GM18951 (cell line): ENCODE measurements around the gene HPX.

Experiments
- POLR2A ChIP-seq: IDR thresholded peaks from 4 replicates; pipeline ENCODE4 v1.6.1; 2011; ENCODE audit warnings: mild to moderate bottlenecking; ENCODE audit not compliant: insufficient read length, insufficient read depth; ENCODE audit errors: extremely low read depth
- in situ Hi-C: fragments of 300-500 bp; cut with MboI; formaldehyde crosslinking; loops from one replicate; pipeline ENCODE4 v1.12.0; 2022; ENCODE audit warnings: low sequenced_read_pairs, mixed read lengths, inconsistent platforms; ENCODE audit not compliant: unreplicated experiment

The HPX gene

DNA sequence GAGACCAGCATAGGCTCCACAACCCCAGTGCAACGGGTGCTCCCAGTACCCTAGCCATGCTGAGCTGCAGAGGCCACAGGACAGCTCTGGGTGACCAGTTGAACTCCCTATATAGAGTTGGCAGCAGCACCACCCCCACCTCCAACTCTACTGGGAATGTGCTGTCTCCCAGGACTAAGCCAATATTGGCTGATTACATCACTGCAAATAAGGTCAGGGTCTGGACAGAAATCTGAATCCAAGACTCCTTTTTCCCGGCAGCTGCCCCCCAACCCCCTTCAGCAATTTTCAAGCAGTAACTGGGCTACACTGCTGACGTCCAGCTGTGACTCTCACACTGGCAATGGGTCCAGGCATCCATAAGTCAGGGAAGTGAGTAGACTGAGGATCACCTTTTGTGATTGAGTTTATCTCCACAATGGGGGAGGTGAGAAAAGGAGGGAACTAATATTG lies at the start of gene HPX:
HPX (minus strand) TSS at position 82 of the 453 bp plus-strand sequence; CDS start at position 58, 24 bp downstream.
- TF ChIP-seq POLR2A = no peak
- in situ Hi-C loops = no loop called here

- in situ Hi-C loops = no loop called here
- TF ChIP-seq POLR2A = no peak
Observed at GRCh38 chr11:6489306-6489705, 48.5 kb upstream of the HPX start.

GRCh38 chr11:6488821-6489220 lies 48.0 kb upstream of the HPX start:
- in situ Hi-C loops = no loop called here
- TF ChIP-seq POLR2A = no peak

- no peak for TF ChIP-seq POLR2A
- in situ Hi-C loops = no loop called here
Observed at GRCh38 chr11:6488342-6488741, 47.6 kb upstream of the HPX start.

DNA sequence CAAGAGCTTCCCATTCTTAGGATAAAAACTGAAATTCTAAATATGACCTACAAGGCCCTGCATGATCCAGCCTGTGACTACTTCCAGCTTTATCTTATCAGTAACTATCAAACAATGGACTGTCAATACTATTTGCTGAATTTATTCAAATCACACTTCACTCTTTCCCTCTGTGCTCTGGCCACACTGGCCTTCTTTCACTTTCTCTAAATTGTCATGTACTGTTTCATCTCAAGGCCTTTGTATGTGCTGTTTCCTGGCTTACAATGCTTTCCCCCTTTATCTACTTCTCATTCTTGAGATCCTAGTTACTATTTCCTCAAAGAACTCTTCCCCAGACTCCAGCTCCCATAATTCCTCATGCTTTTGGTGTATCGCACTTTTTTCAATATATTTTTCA lies 46.2 kb upstream of the HPX start:
- no peak for TF ChIP-seq POLR2A
- in situ Hi-C loops = no loop called here

DNA sequence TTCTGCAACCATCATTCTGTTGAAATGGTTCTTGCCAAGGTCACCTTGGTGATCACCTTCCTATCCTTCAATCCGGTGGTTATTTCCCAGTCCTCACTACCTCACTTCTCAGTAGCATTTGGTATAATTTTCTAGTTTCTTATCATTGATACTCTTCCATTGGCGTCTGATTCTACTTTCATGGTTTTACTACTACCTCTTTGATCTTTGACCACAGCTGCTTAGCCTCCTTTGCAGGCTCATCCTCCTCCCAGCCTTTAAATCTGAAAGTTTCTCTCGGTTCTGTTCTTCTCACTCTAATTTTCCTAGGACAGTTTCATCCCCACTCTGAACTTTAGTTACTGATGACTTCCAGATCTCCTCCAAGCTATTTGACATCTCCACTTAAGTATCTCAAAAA lies 45.5 kb upstream of the HPX start:
- TF ChIP-seq POLR2A = no peak
- in situ Hi-C loops = no loop called here

DNA sequence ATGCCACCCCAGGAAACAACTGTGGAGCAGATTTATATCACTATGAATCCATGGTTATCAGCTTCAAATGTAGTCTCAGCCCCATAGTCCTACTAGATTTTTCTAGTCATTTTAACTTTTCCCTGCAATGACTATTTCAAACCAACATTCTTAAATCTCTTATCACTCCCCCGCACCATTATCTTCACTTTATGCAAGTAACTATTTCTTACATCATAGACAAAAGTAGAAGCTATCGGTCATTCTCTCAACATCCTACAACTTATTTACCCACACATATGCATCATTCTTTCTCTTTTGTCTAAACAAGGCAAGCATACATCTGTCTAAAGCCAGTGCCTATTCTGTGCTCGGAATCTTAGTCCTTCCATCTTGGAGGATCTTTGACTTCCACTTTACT lies 44.9 kb upstream of the HPX start:
- no peak for TF ChIP-seq POLR2A
- in situ Hi-C loops = no loop called here

DNA sequence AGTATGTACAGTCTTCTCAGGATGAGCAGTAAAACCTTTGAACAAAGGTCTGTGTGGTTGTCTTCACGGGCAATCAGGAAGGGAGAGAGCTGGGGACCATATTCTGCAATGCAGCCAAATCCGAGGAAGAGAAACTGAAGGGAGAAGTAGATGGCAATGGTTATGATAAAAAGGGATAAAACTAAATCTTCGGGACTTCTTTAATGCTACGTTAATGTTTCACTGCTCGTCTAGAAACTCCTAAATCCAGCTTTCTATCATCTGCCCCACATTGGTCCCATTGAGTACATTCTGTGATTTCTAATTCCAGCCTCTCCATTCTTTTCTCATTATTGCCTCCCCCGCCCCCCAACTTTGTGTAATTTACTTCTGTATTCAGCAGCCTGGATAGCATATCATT lies 42.2 kb upstream of the HPX start:
- in situ Hi-C loops = no loop called here
- TF ChIP-seq POLR2A = no peak

DNA sequence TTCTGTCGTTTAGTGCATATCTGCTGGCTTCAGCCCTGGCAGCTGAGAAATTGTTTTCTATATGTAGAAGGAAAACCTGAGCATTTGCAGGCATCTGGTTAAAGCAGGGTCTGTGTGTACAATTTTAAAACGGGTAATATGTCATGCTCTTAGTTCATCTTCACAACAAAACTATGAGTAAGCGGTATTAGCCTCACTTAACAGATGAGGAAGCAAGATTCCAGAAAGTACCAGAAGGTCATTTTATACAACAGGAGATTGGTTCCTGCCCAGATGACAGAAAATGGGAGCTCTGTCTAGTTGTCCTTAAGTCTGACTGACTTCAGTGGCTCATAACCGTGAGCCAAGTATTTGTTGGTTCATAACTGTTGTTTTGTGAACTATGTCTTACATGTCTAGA lies 41.7 kb upstream of the HPX start:
- no peak for TF ChIP-seq POLR2A
- in situ Hi-C loops = no loop called here

- in situ Hi-C loops = no loop called here
- no peak for TF ChIP-seq POLR2A
Observed at GRCh38 chr11:6481924-6482275, 41.1 kb upstream of the HPX start.

GRCh38 chr11:6481012-6481923 lies 40.5 kb upstream of the HPX start, which contains the start of the genes ARFIP2 and TIMM10B:
Gene ARFIP2 (minus strand): TSS chr11:6481331. CDS start chr11:6480421, 910 bp downstream.
Gene TIMM10B (plus strand): TSS chr11:6481501. CDS start chr11:6481517, 16 bp downstream.
- TF ChIP-seq POLR2A = peak; percentile 92
- in situ Hi-C loops = no loop called here

GRCh38 chr11:6480299-6480914 lies 39.6 kb upstream of the HPX start:
- in situ Hi-C loops = no loop called here
- no peak for TF ChIP-seq POLR2A

DNA sequence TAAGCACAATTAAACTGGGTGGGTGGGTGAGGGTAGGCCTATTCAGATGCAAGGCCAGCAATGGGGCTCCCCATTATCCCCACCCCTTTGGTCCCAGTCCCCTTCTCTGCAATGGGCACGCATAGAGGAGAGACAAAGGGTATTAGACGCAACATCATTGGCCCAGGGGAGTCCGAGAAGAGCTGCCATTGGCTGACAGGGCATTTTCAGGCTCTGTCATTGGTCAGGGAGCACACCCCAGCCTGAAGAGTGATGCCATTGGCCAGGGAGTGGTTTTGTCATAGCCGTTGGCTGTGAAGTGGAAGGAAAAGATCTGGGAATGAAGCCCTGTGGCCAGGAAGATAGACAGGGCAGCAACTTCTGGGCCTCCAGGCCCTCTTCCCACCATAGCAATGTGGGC lies 35.8 kb upstream of the HPX start:
- in situ Hi-C loops = no loop called here
- no peak for TF ChIP-seq POLR2A

- in situ Hi-C loops = no loop called here
- TF ChIP-seq POLR2A = no peak
Observed at GRCh38 chr11:6475936-6476335, 35.1 kb upstream of the HPX start.
